ENCODE data around the gene CDKN1A.

- TF ChIP-seq POLR2A (IDR thresholded peaks at IDR 0.05; ENCODE audit: low read depth, low read length): no peak
- no peak for TF ChIP-seq POLR2AphosphoS5 (IDR thresholded peaks at IDR 0.05; ENCODE audit: low read depth, low read length)
- no peak for TF ChIP-seq TAF1 (IDR thresholded peaks at IDR 0.05; ENCODE audit: low read depth, low read length)
- no peak for TF ChIP-seq POU2F2 (IDR thresholded peaks at IDR 0.05; ENCODE audit: low read depth, low read length)
Measured at GRCh38 chr6:36697481-36697903, 19.0 kb downstream of the CDKN1A start, which contains the start of gene RAB44.
